Measurements from ENCODE around the gene POTEG.
"Not testable (repeated sequence)": the region's sequence is repeated elsewhere in the genome, so short reads cannot be mapped to it uniquely, and the experiment has no call there.

- TF ChIP-seq TSHZ2 (CRISPR knock-in tag; IDR thresholded peaks at IDR 0.05); TCF4 (CRISPR knock-in tag; IDR thresholded peaks at IDR 0.05; ENCODE audit: borderline replicate concordance); GLIS3 (CRISPR knock-in tag; IDR thresholded peaks at IDR 0.05): not testable (repeated sequence)
Measured at GRCh38 chr14:19362803-19363202, 71.3 kb downstream of the POTEG start.
